ENCODE results near the gene PRDM5.

PRDM5 gene

DNA sequence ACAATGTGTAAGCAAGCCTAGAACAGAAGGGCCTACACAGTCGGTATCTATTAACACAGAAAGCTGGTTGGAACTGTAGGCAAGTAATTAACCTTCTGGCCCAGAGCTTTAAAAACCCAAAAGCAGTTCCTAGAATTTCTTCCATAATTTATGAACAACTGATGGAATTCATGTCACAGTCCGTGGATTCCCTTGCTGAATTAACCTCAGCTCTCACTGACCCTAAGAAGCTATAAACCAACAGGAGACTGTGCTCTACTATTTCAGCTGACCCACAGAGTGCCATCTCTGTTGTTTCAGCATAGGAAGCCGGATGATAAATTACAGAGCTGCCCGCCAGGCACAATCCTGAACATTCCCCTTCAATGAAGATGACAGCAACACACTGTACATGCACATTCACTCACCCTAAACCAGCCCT, 157.3 kb downstream of the PRDM5 start:
- H3K4me3 ChIP-seq (ENCODE audit: low read depth, low read length), result no peak overlapping the region
- TF ChIP-seq CTCF (IDR thresholded peaks at IDR 0.05; ENCODE audit: low read depth, low read length), result no peak

DNA sequence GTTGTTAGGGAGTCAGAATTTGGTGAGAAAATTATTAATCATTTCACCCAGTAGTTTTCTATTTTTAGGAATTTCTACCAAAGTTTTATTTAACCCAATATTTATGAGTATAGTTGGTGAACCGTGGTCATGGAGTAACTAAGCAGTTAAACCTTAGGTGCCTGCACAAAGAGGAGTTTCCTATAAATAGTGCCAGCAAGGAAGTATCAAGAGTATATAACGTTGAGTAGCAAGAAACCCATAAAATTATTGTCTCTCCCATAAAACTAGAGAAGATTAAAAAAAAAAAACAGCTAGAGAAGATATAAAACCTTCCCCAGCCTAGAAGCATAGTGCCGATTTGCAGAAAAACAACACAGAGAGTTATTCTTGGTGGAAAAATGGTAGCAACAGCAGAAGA, 158.9 kb downstream of the PRDM5 start:
- H3K4me3 ChIP-seq (ENCODE audit: low read depth, low read length), result no peak overlapping the region
- no peak for TF ChIP-seq CTCF (IDR thresholded peaks at IDR 0.05; ENCODE audit: low read depth, low read length)

DNA sequence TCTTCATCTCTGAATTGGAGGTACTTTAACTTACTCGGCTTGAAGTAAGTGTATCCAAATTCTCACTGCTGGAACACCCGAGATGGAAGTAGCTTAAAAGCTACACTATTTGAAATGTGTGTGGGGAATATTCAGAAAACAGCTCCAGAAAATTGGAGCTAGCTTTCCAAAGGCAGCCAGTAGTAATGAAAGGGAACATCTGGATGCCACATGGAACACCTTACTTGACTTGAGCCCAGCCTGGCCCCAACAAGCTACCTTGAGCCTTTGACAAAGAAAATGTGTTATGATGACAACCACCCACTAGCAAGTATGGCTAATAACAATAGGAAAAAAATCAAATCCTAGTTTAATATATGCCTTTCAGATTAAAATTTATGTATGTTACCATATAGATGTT, 161.5 kb downstream of the PRDM5 start:
- no peak overlapping the region for H3K4me3 ChIP-seq (ENCODE audit: low read depth, low read length)
- TF ChIP-seq CTCF (IDR thresholded peaks at IDR 0.05; ENCODE audit: low read depth, low read length), result no peak

DNA sequence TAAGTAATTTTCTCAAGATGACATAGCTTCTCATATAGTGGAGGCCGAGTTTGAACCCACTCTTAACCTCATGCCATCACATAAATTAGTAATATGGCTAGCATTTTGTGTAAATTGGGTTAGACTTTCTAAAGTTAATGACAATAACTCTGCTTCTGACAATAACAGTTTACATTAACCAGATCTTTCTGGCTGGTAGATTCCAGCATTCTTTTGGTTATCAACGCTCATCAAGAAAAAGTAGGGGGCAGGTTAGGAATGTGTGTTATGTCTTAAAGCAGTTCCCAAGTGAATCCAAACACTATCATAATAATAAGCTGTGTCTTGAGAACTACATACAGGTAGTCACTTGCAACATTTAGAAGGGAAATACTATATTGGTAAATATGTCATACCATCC, 162.5 kb downstream of the PRDM5 start:
- no peak overlapping the region for H3K4me3 ChIP-seq (ENCODE audit: low read depth, low read length)
- TF ChIP-seq CTCF (IDR thresholded peaks at IDR 0.05; ENCODE audit: low read depth, low read length), result no peak

DNA sequence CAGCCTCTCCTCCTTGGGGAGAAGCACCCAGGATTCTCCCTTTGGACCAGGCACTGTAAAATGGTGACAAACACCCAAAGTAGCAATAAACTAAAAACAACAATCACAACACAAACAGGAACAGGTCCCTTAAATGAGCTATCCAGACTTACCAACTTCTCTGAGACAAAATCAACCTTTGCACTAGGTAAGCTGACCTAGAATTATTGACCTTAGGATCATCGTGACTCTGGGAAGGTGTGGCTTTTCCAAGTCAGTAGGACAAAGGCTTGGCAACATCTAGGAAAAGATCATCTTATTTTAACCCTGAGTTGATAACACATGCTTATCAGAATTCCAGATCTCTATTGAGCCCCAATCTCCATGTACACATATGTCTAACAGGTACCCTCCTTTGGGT, 166.7 kb downstream of the PRDM5 start:
- no peak overlapping the region for H3K4me3 ChIP-seq (ENCODE audit: low read depth, low read length)
- no peak for TF ChIP-seq CTCF (IDR thresholded peaks at IDR 0.05; ENCODE audit: low read depth, low read length)

- no peak overlapping the region for H3K4me3 ChIP-seq (ENCODE audit: low read depth, low read length)
- no peak for TF ChIP-seq CTCF (IDR thresholded peaks at IDR 0.05; ENCODE audit: low read depth, low read length)
Observed at GRCh38 chr4:120754590-120754989, 167.9 kb downstream of the PRDM5 start.

DNA sequence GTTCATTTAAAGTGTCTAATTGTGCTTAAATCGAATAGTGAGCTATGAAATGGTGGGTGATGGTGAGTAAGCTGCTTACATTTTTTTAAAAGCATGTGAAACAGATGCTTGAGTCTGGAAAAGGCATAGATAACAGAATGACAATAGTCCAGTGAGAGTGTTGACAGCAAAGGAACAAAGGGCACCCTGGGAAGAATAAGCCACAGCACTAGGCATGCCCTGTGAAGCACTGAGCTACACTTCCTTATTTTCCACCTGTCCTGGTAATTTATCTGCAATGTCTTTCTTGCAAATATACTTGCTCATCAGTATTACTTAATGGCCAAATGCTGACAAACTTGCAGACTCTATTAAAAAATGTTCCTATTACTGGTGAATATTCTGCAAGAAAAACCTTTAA, 168.7 kb downstream of the PRDM5 start:
- H3K4me3 ChIP-seq (ENCODE audit: low read depth, low read length), result no peak overlapping the region
- no peak for TF ChIP-seq CTCF (IDR thresholded peaks at IDR 0.05; ENCODE audit: low read depth, low read length)
